ENCODE measurements around the gene GNPAT. TPM values are rescaled to one million over a fixed set of nuclear protein-coding genes. Genes with fewer than 3 reads are reported as not detected.

Gene GNPAT
- total RNA-seq, 3 donors from 2014 or later, result 31.1 to 40.8 (median 35.8) TPM

GRCh38 chr1:231286603-231287002, 45.6 kb downstream of the GNPAT start:
- H3K9me3 ChIP-seq, result no peaks in the 10 kb centered on the region
- TF ChIP-seq POLR2A (IDR thresholded peaks at IDR 0.05) (no peak), POLR2AphosphoS5 (IDR thresholded peaks at IDR 0.05) (no peak), CTCF (IDR thresholded peaks at IDR 0.05) (no peak)
- no peaks in the 10 kb centered on the region for H3K36me3 ChIP-seq
- DNase-seq (ENCODE audit: low spot score in 2 of 2), result no peak
- H3K27me3 ChIP-seq, result no peaks in the 10 kb centered on the region
- no peak overlapping the region for H3K4me3 ChIP-seq
- H3K27ac ChIP-seq, result no peak overlapping the region
- intact Hi-C loops (cut with DNase I; ENCODE audit: low total_unique reads), result no loop called here
- no peaks in the 10 kb centered on the region for H3K4me1 ChIP-seq

GRCh38 chr1:231295938-231296337, 54.9 kb downstream of the GNPAT start:
- no peak for TF ChIP-seq POLR2AphosphoS5 (IDR thresholded peaks at IDR 0.05)
- TF ChIP-seq POLR2A (IDR thresholded peaks at IDR 0.05), result no peak
- no peak for TF ChIP-seq CTCF (IDR thresholded peaks at IDR 0.05)
- no peaks in the 10 kb centered on the region for H3K9me3 ChIP-seq
- no peak overlapping the region for H3K4me3 ChIP-seq
- H3K4me1 ChIP-seq, result no peaks in the 10 kb centered on the region
- intact Hi-C loops (cut with DNase I; ENCODE audit: low total_unique reads), result no loop called here
- H3K36me3 ChIP-seq, result no peaks in the 10 kb centered on the region
- DNase-seq (ENCODE audit: low spot score in 2 of 2), result no peak
- H3K27me3 ChIP-seq, result no peaks in the 10 kb centered on the region
- no peak overlapping the region for H3K27ac ChIP-seq

GRCh38 chr1:231301990-231302389, 61.0 kb downstream of the GNPAT start:
- no peak for DNase-seq (ENCODE audit: low spot score in 2 of 2)
- TF ChIP-seq CTCF (IDR thresholded peaks at IDR 0.05), result no peak
- no peak for TF ChIP-seq POLR2AphosphoS5 (IDR thresholded peaks at IDR 0.05)
- TF ChIP-seq POLR2A (IDR thresholded peaks at IDR 0.05), result no peak
- Histone ChIP-seq H3K4me1 (no peaks in the 10 kb centered on the region), H3K9me3 (no peaks in the 10 kb centered on the region), H3K36me3 (no peaks in the 10 kb centered on the region), H3K27ac (no peak overlapping the region), H3K27me3 (no peaks in the 10 kb centered on the region), H3K4me3 (no peak overlapping the region)
- intact Hi-C loops (cut with DNase I; ENCODE audit: low total_unique reads), result no loop called here

GRCh38 chr1:231310391-231310934, 69.5 kb downstream of the GNPAT start:
- Histone ChIP-seq H3K4me3 (no peak overlapping the region), H3K4me1 (no peaks in the 10 kb centered on the region), H3K27ac (no peak overlapping the region), H3K9me3 (no peaks in the 10 kb centered on the region), H3K27me3 (no peaks in the 10 kb centered on the region), H3K36me3 (no peaks in the 10 kb centered on the region)
- no peak for DNase-seq (ENCODE audit: low spot score in 2 of 2)
- intact Hi-C loops (cut with DNase I; ENCODE audit: low total_unique reads), result no loop called here
- TF ChIP-seq CTCF (IDR thresholded peaks at IDR 0.05) (no peak), POLR2A (IDR thresholded peaks at IDR 0.05) (no peak), POLR2AphosphoS5 (IDR thresholded peaks at IDR 0.05) (no peak)

- no peak for DNase-seq (ENCODE audit: low spot score in 2 of 2)
These were observed 70.9 kb downstream of the GNPAT start for GRCh38 chr1:231311720-231312431.

More at GRCh38 chr1:231311720-231312431, 70.9 kb downstream of the GNPAT start:
- no peak overlapping the region for H3K4me3 ChIP-seq
- no peaks in the 10 kb centered on the region for H3K27me3 ChIP-seq
- TF ChIP-seq POLR2A (IDR thresholded peaks at IDR 0.05) (no peak), POLR2AphosphoS5 (IDR thresholded peaks at IDR 0.05) (no peak), CTCF (IDR thresholded peaks at IDR 0.05) (no peak)
- no peaks in the 10 kb centered on the region for H3K9me3 ChIP-seq
- no peaks in the 10 kb centered on the region for H3K4me1 ChIP-seq
- intact Hi-C loops (cut with DNase I; ENCODE audit: low total_unique reads), result no loop called here
- H3K36me3 ChIP-seq, result no peaks in the 10 kb centered on the region
- H3K27ac ChIP-seq, result no peak overlapping the region

Measured in breast epithelium (tissue), 4 donors.